ENCODE data around the gene RANBP3L.

GRCh38 chr5:36270175-36270574, 31.5 kb downstream of the RANBP3L start:
- no peak for TF ChIP-seq USF2 (IDR thresholded peaks at IDR 0.05; ENCODE audit: borderline replicate concordance, low read depth, low read length)
- TF ChIP-seq, protein P1, sequence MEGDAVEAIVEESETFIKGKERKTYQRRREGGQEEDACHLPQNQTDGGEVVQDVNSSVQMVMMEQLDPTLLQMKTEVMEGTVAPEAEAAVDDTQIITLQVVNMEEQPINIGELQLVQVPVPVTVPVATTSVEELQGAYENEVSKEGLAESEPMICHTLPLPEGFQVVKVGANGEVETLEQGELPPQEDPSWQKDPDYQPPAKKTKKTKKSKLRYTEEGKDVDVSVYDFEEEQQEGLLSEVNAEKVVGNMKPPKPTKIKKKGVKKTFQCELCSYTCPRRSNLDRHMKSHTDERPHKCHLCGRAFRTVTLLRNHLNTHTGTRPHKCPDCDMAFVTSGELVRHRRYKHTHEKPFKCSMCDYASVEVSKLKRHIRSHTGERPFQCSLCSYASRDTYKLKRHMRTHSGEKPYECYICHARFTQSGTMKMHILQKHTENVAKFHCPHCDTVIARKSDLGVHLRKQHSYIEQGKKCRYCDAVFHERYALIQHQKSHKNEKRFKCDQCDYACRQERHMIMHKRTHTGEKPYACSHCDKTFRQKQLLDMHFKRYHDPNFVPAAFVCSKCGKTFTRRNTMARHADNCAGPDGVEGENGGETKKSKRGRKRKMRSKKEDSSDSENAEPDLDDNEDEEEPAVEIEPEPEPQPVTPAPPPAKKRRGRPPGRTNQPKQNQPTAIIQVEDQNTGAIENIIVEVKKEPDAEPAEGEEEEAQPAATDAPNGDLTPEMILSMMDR (IDR thresholded peaks at IDR 0.05 in 2 of 3, conservative IDR thresholded peaks at IDR 0.05 in 1 of 3; ENCODE audit: control insufficient read depth in 2 of 3, extremely low read depth in 1 of 3, insufficient read depth in 1 of 3, low read depth in 3 of 3, low read length in 3 of 3): no peak
- no peak for TF ChIP-seq SREBF1 (IDR thresholded peaks at IDR 0.05; ENCODE audit: low read length)
- no peak for TF ChIP-seq ATF2 (IDR thresholded peaks at IDR 0.05; ENCODE audit: low read length)
- TF ChIP-seq KAT2A (conservative IDR thresholded peaks at IDR 0.05; ENCODE audit: control insufficient read depth, low read depth, low read length): no peak
- TF ChIP-seq POLR2A (IDR thresholded peaks at IDR 0.05; ENCODE audit: low read depth, low read length): no peak
- TF ChIP-seq ATF3 (IDR thresholded peaks at IDR 0.05; ENCODE audit: borderline replicate concordance, extremely low read depth, low read depth, low read length): no peak
- no peak for TF ChIP-seq BRCA1 (IDR thresholded peaks at IDR 0.05; ENCODE audit: low read depth, low read length)
- TF ChIP-seq EGR1 (IDR thresholded peaks at IDR 0.05; ENCODE audit: borderline replicate concordance in 1 of 2, low read depth in 2 of 2, low read length in 2 of 2): no peak
- no peak for TF ChIP-seq PKNOX1 (IDR thresholded peaks at IDR 0.05)
- TF ChIP-seq ASH2L (IDR thresholded peaks at IDR 0.05; ENCODE audit: borderline replicate concordance, low read depth): no peak
- TF ChIP-seq NBN (IDR thresholded peaks at IDR 0.05): no peak
- TF ChIP-seq TAF1 (IDR thresholded peaks at IDR 0.05; ENCODE audit: borderline replicate concordance, low read depth, low read length): no peak
